Nephron (organoid): ENCODE results near the gene STAG3.
"Not testable (repeated sequence)": the region's sequence is repeated elsewhere in the genome, so short reads cannot be mapped to it uniquely, and the experiment has no call there.

Source experiments
- H3K27ac Mint-ChIP-seq, 3 experiments: 2 replicates each; pipeline ENCODE4 v1.8.0; 2020; ENCODE audit warnings: mixed read lengths in 3 of 3, mild to moderate bottlenecking in 2 of 3, moderate library complexity in 1 of 3
- H3K27me3 Mint-ChIP-seq: 2 replicates; pipeline ENCODE4 v1.8.0; 2021; ENCODE audit warnings: low read depth, mild to moderate bottlenecking, moderate library complexity, mixed read lengths
- H3K36me3 Mint-ChIP-seq: 2 replicates; pipeline ENCODE4 v1.8.0; 2020; ENCODE audit warnings: low read depth, mixed read lengths
- H3K4me1 Mint-ChIP-seq: 2 replicates; pipeline ENCODE4 v1.8.0; 2020; ENCODE audit warnings: mixed read lengths
- H3K4me3 Mint-ChIP-seq, 3 experiments: 2 replicates each; pipeline ENCODE4 v1.8.0; 2020; ENCODE audit warnings: mild to moderate bottlenecking in 3 of 3, mixed read lengths in 3 of 3, moderate library complexity in 2 of 3
- H3K9me3 Mint-ChIP-seq: 2 replicates; pipeline ENCODE4 v1.8.0; 2020; ENCODE audit warnings: mixed read lengths
- CTCF ChIP-seq, 3 experiments: fragments of 200-600 bp; sonication (generic); IDR thresholded peaks; one replicate each; pipeline ENCODE4 v1.5.0; 2021; ENCODE audit warnings: antibody characterized with exemption in 3 of 3; ENCODE audit not compliant: unreplicated experiment in 3 of 3

Gene STAG3

GRCh38 chr7:100212631-100213286 lies 35.0 kb downstream of the STAG3 start:
- Mint-ChIP-seq H3K9me3 (no peaks in the 10 kb centered on the region), H3K27ac (peak overlapping the region in 1 of 3 experiments; percentile 30), H3K36me3 (no peaks in the 10 kb centered on the region), H3K4me1 (peaks cover 50% of the 10 kb centered on the region), H3K27me3 (no peaks in the 10 kb centered on the region), H3K4me3 (no peak overlapping the region)
- no peak for TF ChIP-seq CTCF (IDR thresholded peaks at IDR 0.05; ENCODE audit: unreplicated experiment in 3 of 3)

GRCh38 chr7:100213672-100214071 lies 36.0 kb downstream of the STAG3 start:
- no peaks in the 10 kb centered on the region for H3K36me3 Mint-ChIP-seq
- H3K4me1 Mint-ChIP-seq: peaks cover 45% of the 10 kb centered on the region
- peak overlapping the region in 1 of 3 experiments; percentile 30 for H3K27ac Mint-ChIP-seq
- no peak overlapping the region for H3K4me3 Mint-ChIP-seq
- TF ChIP-seq CTCF (IDR thresholded peaks at IDR 0.05; ENCODE audit: unreplicated experiment in 3 of 3): no peak
- no peaks in the 10 kb centered on the region for H3K9me3 Mint-ChIP-seq
- H3K27me3 Mint-ChIP-seq: no peaks in the 10 kb centered on the region

GRCh38 chr7:100214356-100214755 lies 36.6 kb downstream of the STAG3 start:
- H3K36me3 Mint-ChIP-seq, H3K4me3 Mint-ChIP-seq, H3K27me3 Mint-ChIP-seq, H3K9me3 Mint-ChIP-seq: not testable (repeated sequence)
- peak overlapping the region in 1 of 3 experiments; percentile 44 for H3K27ac Mint-ChIP-seq
- H3K4me1 Mint-ChIP-seq: peaks cover 38% of the 10 kb centered on the region

- Mint-ChIP-seq H3K4me3 (no peak overlapping the region), H3K27ac (peak overlapping the region in 2 of 3 experiments; percentile 83 to 90), H3K27me3 (no peaks in the 10 kb centered on the region), H3K4me1 (peaks cover 26% of the 10 kb centered on the region), H3K9me3 (no peaks in the 10 kb centered on the region), H3K36me3 (no peaks in the 10 kb centered on the region)
- TF ChIP-seq CTCF (IDR thresholded peaks at IDR 0.05; ENCODE audit: unreplicated experiment in 3 of 3): no peak
These were observed 38.2 kb downstream of the STAG3 start for GRCh38 chr7:100215895-100216294.

GRCh38 chr7:100217934-100218333 lies 40.2 kb downstream of the STAG3 start:
- H3K9me3 Mint-ChIP-seq, H3K27me3 Mint-ChIP-seq, H3K36me3 Mint-ChIP-seq, H3K4me3 Mint-ChIP-seq: not testable (repeated sequence)
- peaks cover 20% of the 10 kb centered on the region for H3K4me1 Mint-ChIP-seq
- H3K27ac Mint-ChIP-seq: peak overlapping the region; percentile 36 to 90 (median 58)
- peak; percentile 44 to 55 (median 55) for TF ChIP-seq CTCF (IDR thresholded peaks at IDR 0.05; ENCODE audit: unreplicated experiment in 3 of 3)

GRCh38 chr7:100219271-100219737 lies 41.6 kb downstream of the STAG3 start:
- no peaks in the 10 kb centered on the region for H3K27me3 Mint-ChIP-seq
- H3K9me3 Mint-ChIP-seq: no peaks in the 10 kb centered on the region
- H3K27ac Mint-ChIP-seq: no peak overlapping the region
- H3K4me3 Mint-ChIP-seq: no peak overlapping the region
- peaks cover 4% of the 10 kb centered on the region for H3K36me3 Mint-ChIP-seq
- TF ChIP-seq CTCF (IDR thresholded peaks at IDR 0.05; ENCODE audit: unreplicated experiment in 3 of 3): no peak
- peaks cover 20% of the 10 kb centered on the region for H3K4me1 Mint-ChIP-seq

- H3K4me3 Mint-ChIP-seq, H3K9me3 Mint-ChIP-seq, H3K36me3 Mint-ChIP-seq, H3K27ac Mint-ChIP-seq, H3K27me3 Mint-ChIP-seq: not testable (repeated sequence)
- H3K4me1 Mint-ChIP-seq: peaks cover 20% of the 10 kb centered on the region
These were observed 42.3 kb downstream of the STAG3 start, which contains the start of gene PVRIG for GRCh38 chr7:100219801-100220585. PVRIG (plus strand) TSS chr7:100219949; CDS start chr7:100219971, 22 bp downstream.
